RWPE1 (cell line): ENCODE data around the gene AP4S1.

Experiments used
- CTCF ChIA-PET: fragments of 350-600 bp; sonication (Branson Sonifier 250); formaldehyde crosslinking; extraction: SDS; loops from one replicate; lab custom pipeline; 2021; lab: Yijun Ruan, JAX
- POLR2A ChIA-PET: fragments of 400-600 bp; formaldehyde crosslinking; extraction: SDS; loops from one replicate; lab custom pipeline; 2020; ENCODE audit warnings: antibody characterized with exemption; ENCODE audit not compliant: low non-redundant PET; lab: Yijun Ruan, JAX
- DNase-seq: peaks from one replicate; pipeline ENCODE4 v3.0.0; 2012; ENCODE audit warnings: low spot score
- H3K27ac ChIP-seq: fragments of 450-650 bp; 2 replicates; pipeline ENCODE4 v1.5.1; 2017
- CTCF ChIP-seq: fragments of 450-650 bp; conservative IDR thresholded peaks from 2 replicates; pipeline ENCODE4 v1.5.1; 2017; ENCODE audit warnings: low read depth, mild to moderate bottlenecking

The AP4S1 gene

GRCh38 chr14:30985796-30986195 is 39.7 kb upstream of the AP4S1 start:
- ChIA-PET POLR2A (no interaction called here), CTCF (no interaction called here)
- DNase-seq = no peak
- TF ChIP-seq CTCF = no peak
- H3K27ac ChIP-seq = no peak overlapping the region

DNA sequence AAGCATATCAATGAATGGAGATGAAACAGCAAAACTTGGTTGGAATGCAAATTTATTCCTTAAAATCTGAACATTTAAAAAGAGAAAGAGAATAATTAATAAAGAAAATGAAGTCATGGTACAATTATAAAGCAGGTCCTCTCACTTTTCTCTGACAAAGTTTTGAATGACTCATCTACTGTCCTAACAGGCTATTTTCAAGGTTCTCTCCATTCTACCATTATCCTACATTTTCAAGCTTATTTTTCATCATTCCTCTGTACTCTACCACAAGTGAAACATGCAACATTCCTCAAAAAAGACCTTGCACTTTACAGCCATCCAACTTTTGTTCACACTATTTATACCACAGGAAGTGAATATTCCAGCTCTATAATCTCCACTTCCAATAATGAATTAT is 36.9 kb upstream of the AP4S1 start:
- POLR2A ChIA-PET = no interaction called here
- TF ChIP-seq CTCF = no peak
- DNase-seq = no peak
- CTCF ChIA-PET = no interaction called here
- H3K27ac ChIP-seq = no peak overlapping the region

- DNase-seq = no peak
- no peak overlapping the region for H3K27ac ChIP-seq
- ChIA-PET POLR2A (no interaction called here), CTCF (interaction anchor here (0.5 kb wide), 1 partner anchor 11 kb away, joined by 7 read pairs; no protein-coding TSS in a partner anchor)
- TF ChIP-seq CTCF = no peak
Measured at GRCh38 chr14:30990770-30991169, 34.7 kb upstream of the AP4S1 start.

DNA sequence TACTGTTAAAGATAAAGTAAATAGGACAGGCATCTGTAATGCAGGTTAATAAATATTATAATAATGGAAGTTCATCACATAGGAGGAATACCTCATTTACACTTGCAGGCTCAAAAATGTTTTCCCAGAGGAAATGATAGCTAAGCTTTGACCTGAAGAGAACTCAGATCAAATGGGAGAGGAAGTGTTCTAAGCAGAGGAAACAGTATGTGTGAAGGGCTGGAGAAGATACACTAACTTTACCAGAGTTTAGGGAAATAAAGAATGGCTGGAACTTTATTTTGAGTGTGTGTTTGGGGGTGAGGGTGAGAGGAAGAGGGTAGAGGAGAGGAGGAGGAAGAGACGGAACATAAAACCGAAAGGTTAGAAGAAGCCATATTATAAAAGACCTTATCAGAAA is 34.0 kb upstream of the AP4S1 start:
- POLR2A ChIA-PET = no interaction called here
- no peak overlapping the region for H3K27ac ChIP-seq
- CTCF ChIA-PET = interaction anchor here (0.5 kb wide), 1 partner anchor 11 kb away, joined by 7 read pairs; no protein-coding TSS in a partner anchor
- no peak for DNase-seq
- no peak for TF ChIP-seq CTCF

DNA sequence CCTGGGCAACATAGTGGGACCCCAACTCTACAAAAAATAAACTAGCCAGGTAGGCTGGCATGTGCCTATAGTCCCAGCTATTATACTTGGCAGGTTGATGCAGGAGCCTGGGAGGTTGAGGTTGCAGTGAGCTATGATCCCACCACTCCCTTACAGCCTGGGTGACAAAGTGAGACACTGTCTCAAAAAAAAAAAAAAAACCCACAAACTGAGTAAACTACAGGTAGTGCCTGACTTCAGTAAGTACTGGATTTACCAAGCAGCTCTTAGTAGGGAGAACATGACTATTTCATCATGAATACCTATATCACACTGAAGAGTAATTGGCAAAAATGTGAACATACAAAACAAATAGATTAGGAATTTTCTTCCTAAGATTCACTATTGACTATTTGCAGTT is 32.4 kb upstream of the AP4S1 start:
- no peak overlapping the region for H3K27ac ChIP-seq
- DNase-seq = no peak
- ChIA-PET CTCF (interaction anchor here (0.6 kb wide), 1 partner anchor 94 kb away, joined by 3 read pairs; no protein-coding TSS in a partner anchor), POLR2A (interaction anchor here (0.7 kb wide), 1 partner anchor 33 kb away, joined by 9 read pairs; the partner anchor contains the start of gene STRN3)
- no peak for TF ChIP-seq CTCF

DNA sequence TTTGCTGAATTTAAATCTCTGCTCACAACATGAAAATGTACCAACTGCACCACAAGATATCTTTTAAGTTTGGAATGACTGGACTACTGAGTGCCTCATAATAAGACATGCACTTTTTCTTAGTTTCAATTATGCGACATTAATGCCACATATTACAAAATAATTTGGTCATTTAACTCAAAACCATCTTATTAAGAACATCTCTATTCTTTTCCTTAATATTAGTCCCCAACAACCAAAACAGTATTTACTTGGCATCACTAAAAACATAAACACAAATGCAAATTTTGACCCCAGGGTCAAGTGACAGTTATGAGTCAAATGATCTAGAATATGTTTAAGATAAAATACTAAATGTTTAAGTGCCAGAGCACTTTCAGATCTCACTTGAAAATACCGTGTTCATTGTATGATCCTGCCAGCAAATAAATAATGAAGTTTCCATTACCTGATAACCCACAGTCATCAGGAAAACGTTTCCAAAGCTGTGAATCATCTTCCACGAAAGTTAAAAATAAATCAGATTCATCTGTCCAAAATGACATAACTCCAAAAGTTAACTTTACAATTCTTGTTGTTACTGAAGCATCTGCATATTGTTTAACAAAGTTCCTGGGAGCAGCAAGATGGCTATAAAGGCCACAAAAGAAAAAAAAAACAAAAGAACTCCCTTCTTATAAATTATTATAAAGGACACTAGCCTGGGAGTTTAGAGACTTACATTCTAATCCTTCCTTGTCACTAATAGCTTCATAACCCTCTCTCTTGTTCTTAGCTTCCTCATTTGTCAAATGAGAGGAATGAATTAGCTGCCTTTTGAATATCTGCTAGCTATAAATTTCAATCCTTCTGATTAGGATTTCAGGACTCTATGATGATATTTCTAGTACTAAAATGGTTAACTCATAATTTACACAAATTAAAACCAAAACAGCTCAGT is 30.5 kb upstream of the AP4S1 start:
- no peak for TF ChIP-seq CTCF
- DNase-seq = no peak
- no peak overlapping the region for H3K27ac ChIP-seq
- CTCF ChIA-PET = no interaction called here
- POLR2A ChIA-PET = no interaction called here
